Kidney epithelial cell (primary cell): Measurements from ENCODE around the gene IFNA5. TPM values are rescaled to one million over a fixed set of nuclear protein-coding genes. Genes with fewer than 3 reads are reported as not detected.
A peak's percentile ranks its signal among the peaks of the same experiment; 100 is the strongest.

Experiments used
- DNase-seq: peaks from one replicate; pipeline ENCODE4 v3.0.0-alpha.2; 2010; ENCODE audit warnings: low read depth
- H3K27me3 ChIP-seq: 2 replicates; pipeline ENCODE4 v1.6.0; 2011; ENCODE audit warnings: low read length; ENCODE audit not compliant: control insufficient read depth, insufficient read depth
- H3K36me3 ChIP-seq: 2 replicates; pipeline ENCODE4 v1.5.1; 2011; ENCODE audit warnings: low read length; ENCODE audit not compliant: control insufficient read depth, insufficient read depth
- H3K4me3 ChIP-seq: 2 replicates; pipeline ENCODE4 v1.5.1; 2011; ENCODE audit warnings: low read depth, mild to moderate bottlenecking, control low read depth, low read length
- CTCF ChIP-seq: IDR thresholded peaks from 2 replicates; pipeline ENCODE4 v1.5.1; 2011; ENCODE audit warnings: mild to moderate bottlenecking, moderate library complexity, low read length, control low read depth, inconsistent platforms; ENCODE audit not compliant: insufficient read depth, poor library complexity, severe bottlenecking
- total RNA-seq: library from RNA; depleted of rRNA; stranded (reverse); fragments of >200 nt; gene quantifications from 2 replicates; pipeline ENCODE4 v1.2.3, GENCODE V29; 2015

IFNA5 gene
- total RNA-seq, 1 donor from 2014 or later, result not detected

DNA sequence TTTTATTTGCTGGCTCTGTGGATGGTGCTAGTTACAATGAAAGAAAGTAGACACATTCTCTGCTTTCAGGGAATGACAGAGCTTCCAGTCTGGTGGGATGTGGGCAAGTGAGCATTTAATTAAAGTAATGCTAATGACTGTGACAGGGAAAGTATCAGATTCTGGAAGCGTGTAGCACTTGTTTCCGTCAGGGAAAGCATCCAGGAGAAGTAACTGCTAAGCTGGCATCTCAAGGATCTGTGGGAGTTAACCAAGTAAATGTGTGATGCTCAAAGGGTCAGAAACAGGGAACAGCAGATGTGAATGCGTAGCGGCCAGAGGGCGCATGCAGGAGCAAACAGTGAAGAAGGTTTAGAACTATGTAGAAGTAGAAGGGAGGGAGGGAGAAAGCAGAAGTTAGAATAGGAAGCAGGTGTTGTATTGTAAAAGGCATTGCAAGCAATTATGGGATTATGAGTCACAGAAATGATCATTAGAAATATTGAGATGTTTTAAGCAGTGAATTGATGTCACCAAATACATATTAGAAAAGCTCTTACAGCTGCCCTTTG is 17.9 kb upstream of the IFNA5 start:
- DNase-seq, result no peak
- no peak for TF ChIP-seq CTCF
- Histone ChIP-seq H3K4me3 (no peak overlapping the region), H3K27me3 (no peaks in the 10 kb centered on the region), H3K36me3 (no peaks in the 10 kb centered on the region)

DNA sequence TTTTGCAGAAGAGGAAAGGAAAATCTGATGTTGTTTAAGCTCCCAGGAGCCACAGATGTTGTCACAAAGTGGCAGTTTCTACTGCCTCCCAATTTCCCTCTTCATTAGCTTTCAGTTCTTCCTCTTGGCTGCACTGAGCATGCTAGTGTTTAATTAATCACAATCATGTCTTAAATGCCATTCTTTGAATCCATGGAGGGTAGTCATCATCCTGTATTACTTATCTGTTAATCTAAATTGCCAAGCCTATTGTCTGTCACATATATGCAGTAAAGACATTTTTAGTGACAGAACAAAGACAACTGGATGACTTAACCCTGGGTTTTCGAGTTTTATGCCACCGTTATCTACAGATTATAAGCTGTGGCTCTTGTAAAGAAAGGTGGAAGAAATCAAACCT is 15.4 kb upstream of the IFNA5 start:
- Histone ChIP-seq H3K27me3 (no peaks in the 10 kb centered on the region), H3K36me3 (no peaks in the 10 kb centered on the region), H3K4me3 (no peak overlapping the region)
- no peak for DNase-seq
- no peak for TF ChIP-seq CTCF

GRCh38 chr9:21317956-21318923 is 13.1 kb upstream of the IFNA5 start:
- Histone ChIP-seq H3K27me3 (no peaks in the 10 kb centered on the region), H3K4me3 (no peak overlapping the region), H3K36me3 (no peaks in the 10 kb centered on the region)
- TF ChIP-seq CTCF, result peak; percentile 75
- DNase-seq, result no peak

GRCh38 chr9:21316860-21317259 is 11.7 kb upstream of the IFNA5 start:
- no peak for TF ChIP-seq CTCF
- Histone ChIP-seq H3K27me3 (no peaks in the 10 kb centered on the region), H3K4me3 (no peak overlapping the region), H3K36me3 (no peaks in the 10 kb centered on the region)
- no peak for DNase-seq

DNA sequence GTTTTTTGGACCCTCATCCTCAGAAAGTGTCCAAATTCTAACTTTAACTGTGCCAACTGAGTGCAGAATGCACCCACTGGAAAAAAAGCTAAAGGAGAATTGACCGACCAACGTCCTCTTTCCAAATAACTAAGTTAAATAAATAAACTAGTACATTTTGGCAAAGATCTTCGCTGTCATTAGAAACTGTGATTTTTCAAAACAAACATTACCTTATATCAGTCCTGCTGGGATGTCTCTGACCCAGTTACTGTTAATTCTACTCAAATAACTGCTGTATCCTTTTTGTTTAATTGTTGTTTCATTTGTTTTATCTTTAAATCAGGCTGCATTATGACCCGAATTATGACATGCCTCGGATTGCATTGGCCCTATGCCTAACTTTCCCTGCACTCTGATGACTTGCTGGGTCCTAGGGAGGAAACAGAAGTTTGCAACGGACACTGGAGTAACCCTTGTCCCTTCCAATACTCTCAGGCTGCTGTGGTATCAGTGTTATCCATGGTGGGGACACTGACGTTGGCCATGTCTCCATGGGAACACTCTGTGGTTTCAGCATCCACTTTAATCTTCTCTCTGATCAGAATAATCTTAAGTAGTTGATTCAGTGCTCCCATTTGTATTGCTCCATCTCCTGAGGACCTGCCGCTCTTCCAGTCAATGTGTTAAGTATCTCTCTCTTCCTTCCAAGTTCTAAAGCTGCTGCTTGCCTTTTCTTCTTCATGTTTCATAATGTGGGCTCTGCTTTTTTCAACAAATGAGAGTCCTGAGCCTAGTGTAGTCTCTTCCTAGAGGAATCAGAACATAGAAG is 11.1 kb upstream of the IFNA5 start:
- no peak overlapping the region for H3K4me3 ChIP-seq
- DNase-seq, result no peak
- H3K27me3 ChIP-seq, result no peaks in the 10 kb centered on the region
- H3K36me3 ChIP-seq, result no peaks in the 10 kb centered on the region
- TF ChIP-seq CTCF, result no peak
